GM12878 (cell line): Measurements from ENCODE around the gene ZNF511.

Experiments
- ATF2 ChIP-seq: IDR thresholded peaks from 2 replicates; pipeline ENCODE4 v1.6.1; 2012; ENCODE audit warnings: low read length, inconsistent platforms
- BRCA1 ChIP-seq: IDR thresholded peaks from 2 replicates; pipeline ENCODE4 v1.6.1; 2011; ENCODE audit warnings: low read depth, low read length, improper control_type of control experiment
- CTCF ChIP-seq, 3 experiments: IDR thresholded peaks in 2 of 3; conservative IDR thresholded peaks in 1 of 3; 2 replicates each; pipeline ENCODE4 v1.5.1; 2011; ENCODE audit warnings: low read depth in 3 of 3, low read length in 3 of 3, mild to moderate bottlenecking in 3 of 3, control low read depth in 2 of 3, moderate library complexity in 2 of 3, inconsistent platforms in 1 of 3, mixed read lengths in 1 of 3; ENCODE audit not compliant: control insufficient read depth in 2 of 3, insufficient read depth in 1 of 3; ENCODE audit errors: extremely low read depth in 1 of 3
- MXI1 ChIP-seq: fragments of 150-350 bp; IDR thresholded peaks from 2 replicates; pipeline ENCODE4 v1.6.1; 2011; ENCODE audit warnings: low read depth, mild to moderate bottlenecking, inconsistent platforms, low read length, improper control_type of control experiment
- MYB ChIP-seq: fragments of 150-350 bp; IDR thresholded peaks from 2 replicates; pipeline ENCODE4 v1.6.1; 2014; ENCODE audit warnings: mild to moderate bottlenecking, low read depth, low read length, borderline replicate concordance
- MYC ChIP-seq: IDR thresholded peaks from 2 replicates; pipeline ENCODE4 v1.6.1; 2011; ENCODE audit warnings: mild to moderate bottlenecking, low read length, moderate library complexity, inconsistent platforms; ENCODE audit not compliant: insufficient read depth, insufficient replicate concordance, insufficient read length, severe bottlenecking
- POLR2A ChIP-seq: IDR thresholded peaks from 2 replicates; pipeline ENCODE4 v1.6.1; 2011; ENCODE audit warnings: low read depth, mild to moderate bottlenecking, low read length
- POU2F2 ChIP-seq: IDR thresholded peaks from 3 replicates; pipeline ENCODE4 v1.6.1; 2011; ENCODE audit warnings: low read depth, mild to moderate bottlenecking, low read length, borderline replicate concordance
- REST ChIP-seq: IDR thresholded peaks from 2 replicates; pipeline ENCODE4 v1.6.1; 2012; ENCODE audit warnings: mild to moderate bottlenecking, low read depth, low read length
- SIN3A ChIP-seq: IDR thresholded peaks from 2 replicates; pipeline ENCODE4 v1.6.1; 2012; ENCODE audit warnings: low read depth, low read length, improper control_type of control experiment
- ZBTB33 ChIP-seq: fragments of 450-650 bp; IDR thresholded peaks from 2 replicates; pipeline ENCODE4 v1.6.1; 2017; ENCODE audit warnings: mild to moderate bottlenecking
- ZSCAN29 ChIP-seq: fragments of 450-650 bp; IDR thresholded peaks from 2 replicates; pipeline ENCODE4 v1.6.1; 2017; ENCODE audit warnings: mild to moderate bottlenecking, moderate library complexity

- TF ChIP-seq POLR2A (no peak), ZSCAN29 (no peak), BRCA1 (no peak), MYC (no peak), MXI1 (no peak), SIN3A (no peak), MYB (no peak), CTCF (IDR thresholded peaks at IDR 0.05 in 2 of 3, conservative IDR thresholded peaks at IDR 0.05 in 1 of 3; ENCODE audit: control insufficient read depth in 2 of 3, extremely low read depth in 1 of 3, insufficient read depth in 1 of 3, low read depth in 3 of 3, low read length in 3 of 3) (no peak), POU2F2 (no peak), REST (no peak), ZBTB33 (no peak), ATF2 (no peak)
Measured at GRCh38 chr10:133337370-133337725, 28.6 kb downstream of the ZNF511 start.
